Measurements from ENCODE around the gene ARF4. TPM values are rescaled to one million over a fixed set of nuclear protein-coding genes. Genes with fewer than 3 reads are reported as not detected.

ARF4 gene
- total RNA-seq, 2 donors from 2014 or later = 67.2 to 76.3 TPM

DNA sequence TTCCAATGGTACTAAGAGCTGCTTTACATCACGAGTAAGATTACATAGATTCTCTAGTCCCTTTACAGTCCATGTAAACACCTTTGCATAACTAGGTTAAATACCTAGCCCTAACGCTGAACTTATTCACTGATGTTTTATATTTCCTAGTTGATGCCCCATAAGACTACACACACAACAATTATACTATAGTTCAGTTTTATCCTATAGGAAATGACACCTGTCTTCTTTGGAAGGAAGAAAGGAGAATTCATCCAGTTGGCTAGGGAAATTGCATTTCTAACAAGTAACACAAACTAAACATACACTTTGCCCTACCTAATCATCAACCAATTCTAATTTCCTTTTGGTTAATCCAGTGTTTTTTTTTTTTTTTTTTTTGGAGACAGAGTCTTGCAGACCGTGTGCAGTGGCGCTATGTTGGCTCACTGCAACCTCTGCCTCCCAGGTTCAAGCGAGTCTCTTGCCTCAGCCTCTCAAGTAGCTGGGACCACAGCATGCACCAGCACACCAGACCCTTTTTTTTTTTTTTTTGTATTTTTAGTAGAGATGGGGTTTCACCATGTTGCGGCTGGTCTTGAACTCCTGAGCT, 27.2 kb downstream of the ARF4 start:
- DNase-seq (no peak), ATAC-seq (replicated peaks in 1 of 2) (no peak)
- Mint-ChIP-seq H3K27me3 (ENCODE audit: low read depth) (no peaks in the 10 kb centered on the region), H3K4me3 (no peak overlapping the region), H3K36me3 (ENCODE audit: insufficient read depth in 2 of 2) (peaks cover 3 to 18% of the 10 kb centered on the region in 2 donors), H3K9me3 (no peaks in the 10 kb centered on the region), H3K27ac (peak overlapping the region; percentile 50), H3K4me1 (ENCODE audit: low read depth) (no peaks in the 10 kb centered on the region)

DNA sequence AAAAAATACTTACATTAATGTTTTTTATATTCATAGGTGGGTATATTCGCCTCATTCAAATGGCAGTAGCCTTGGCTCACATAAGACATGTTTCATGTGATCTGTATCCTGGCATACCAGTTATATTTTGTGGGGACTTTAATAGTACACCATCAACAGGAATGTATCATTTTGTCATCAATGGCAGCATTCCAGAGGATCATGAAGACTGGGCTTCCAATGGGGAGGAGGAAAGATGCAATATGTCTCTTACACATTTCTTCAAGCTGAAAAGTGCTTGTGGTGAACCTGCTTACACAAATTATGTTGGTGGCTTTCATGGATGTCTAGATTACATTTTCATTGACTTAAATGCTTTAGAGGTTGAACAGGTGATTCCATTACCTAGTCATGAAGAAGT, 37.6 kb downstream of the ARF4 start:
- Mint-ChIP-seq H3K27ac (peak overlapping the region; percentile 88), H3K4me3 (peak overlapping the region; percentile 72 to 81), H3K9me3 (no peaks in the 10 kb centered on the region), H3K4me1 (ENCODE audit: low read depth) (peaks cover 49% of the 10 kb centered on the region), H3K27me3 (ENCODE audit: low read depth) (no peaks in the 10 kb centered on the region), H3K36me3 (ENCODE audit: insufficient read depth in 2 of 2) (peaks cover 11 to 17% of the 10 kb centered on the region in 2 donors)
- DNase-seq (no peak), ATAC-seq (replicated peaks in 1 of 2) (no peak)

DNA sequence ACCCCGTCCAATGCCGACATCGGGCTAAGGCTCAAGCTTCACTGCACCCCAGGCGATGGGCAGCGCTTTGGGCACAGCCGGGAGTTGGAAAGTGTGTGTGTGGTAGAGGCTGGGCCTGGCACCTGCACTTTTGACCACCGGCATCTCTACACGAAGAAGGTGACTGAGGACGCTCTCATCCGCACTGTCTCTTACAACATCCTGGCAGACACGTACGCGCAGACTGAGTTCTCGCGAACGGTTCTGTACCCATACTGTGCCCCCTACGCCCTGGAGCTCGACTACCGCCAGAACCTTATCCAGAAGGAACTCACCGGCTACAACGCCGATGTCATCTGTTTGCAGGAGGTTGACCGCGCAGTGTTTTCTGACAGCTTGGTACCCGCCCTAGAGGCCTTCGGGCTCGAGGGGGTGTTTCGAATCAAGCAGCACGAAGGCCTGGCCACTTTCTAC, 40.0 kb downstream of the ARF4 start:
- peak overlapping the region; percentile 100 for H3K27ac Mint-ChIP-seq

DNA sequence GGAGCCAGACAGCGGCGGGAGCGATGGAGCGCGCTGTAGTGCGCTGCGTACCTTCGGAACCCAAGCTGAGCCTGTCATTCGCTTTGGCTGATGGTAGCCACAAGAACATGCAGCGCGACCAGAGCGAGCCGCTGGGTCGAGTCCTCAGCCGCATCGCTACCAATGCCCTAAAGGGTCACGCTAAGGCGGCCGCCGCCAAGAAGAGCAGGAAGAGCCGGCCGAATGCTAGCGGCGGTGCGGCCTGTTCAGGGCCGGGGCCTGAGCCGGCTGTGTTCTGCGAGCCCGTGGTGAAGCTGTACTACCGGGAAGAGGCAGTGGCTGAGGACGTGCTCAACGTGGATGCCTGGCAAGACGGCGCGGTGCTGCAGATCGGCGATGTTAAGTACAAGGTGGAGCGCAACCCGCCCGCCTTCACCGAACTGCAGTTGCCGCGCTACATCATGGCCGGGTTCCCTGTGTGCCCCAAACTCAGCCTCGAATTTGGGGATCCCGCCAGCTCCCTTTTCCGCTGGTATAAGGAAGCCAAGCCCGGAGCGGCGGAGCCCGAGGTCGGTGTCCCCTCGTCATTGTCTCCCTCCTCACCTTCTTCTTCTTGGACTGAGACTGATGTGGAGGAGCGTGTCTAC, 40.6 kb downstream of the ARF4 start:
- peaks cover 9 to 14% of the 10 kb centered on the region in 2 donors for H3K36me3 Mint-ChIP-seq (ENCODE audit: insufficient read depth in 2 of 2)
- ATAC-seq (replicated peaks in 1 of 2) = peak; percentile 35 to 39

More for the DNA sequence above, 40.0 kb downstream of the ARF4 start:
- Mint-ChIP-seq H3K36me3 (ENCODE audit: insufficient read depth in 2 of 2) (peaks cover 9 to 14% of the 10 kb centered on the region in 2 donors), H3K9me3 (no peaks in the 10 kb centered on the region), H3K4me1 (ENCODE audit: low read depth) (peaks cover 44% of the 10 kb centered on the region), H3K27me3 (ENCODE audit: low read depth) (no peaks in the 10 kb centered on the region), H3K4me3 (peak overlapping the region; percentile 81 to 89)
- ATAC-seq (replicated peaks in 1 of 2) (peak; percentile 57 to 60), DNase-seq (peak; percentile 51 to 61)

DNA sequence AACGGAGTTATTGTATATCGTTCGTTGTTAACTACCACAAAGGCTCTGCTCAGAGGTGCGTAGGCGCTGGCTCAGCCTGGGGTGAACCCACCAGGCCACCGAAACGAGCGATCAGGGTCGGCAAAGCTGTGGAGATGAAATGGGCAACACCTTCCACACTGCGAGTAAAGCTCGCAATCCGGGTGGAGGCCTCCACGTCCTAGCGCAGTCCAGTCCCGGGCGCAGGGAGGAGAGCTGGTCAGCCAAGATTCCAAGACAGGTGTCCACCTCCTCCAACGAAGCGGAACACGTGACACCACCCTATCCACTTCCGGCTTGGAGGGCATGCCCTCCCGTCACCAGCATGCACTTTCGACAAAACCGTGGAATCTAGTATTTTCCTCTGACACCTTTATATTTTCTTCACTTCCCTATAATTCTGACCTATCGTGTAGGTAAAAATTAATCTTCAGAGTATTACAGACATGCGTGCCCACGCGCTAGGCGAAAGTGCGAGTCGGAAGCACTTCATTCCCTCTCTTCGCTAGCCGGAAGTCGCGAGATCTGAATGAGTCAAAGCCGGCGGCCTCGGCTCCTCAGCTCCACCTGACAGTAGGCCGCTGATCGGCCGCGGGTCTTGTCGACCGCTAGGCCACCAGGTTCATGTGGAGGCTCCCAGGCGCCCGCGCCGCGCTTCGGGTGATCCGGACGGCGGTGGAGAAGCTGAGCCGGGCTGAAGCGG, 41.2 kb downstream of the ARF4 start, which contains the start of gene PDE12:
Gene PDE12, plus strand, starts transcription at position 537 of the 721 bp plus-strand sequence. Its CDS starts 106 bp downstream, at position 643.
- H3K4me1 Mint-ChIP-seq (ENCODE audit: low read depth) = peaks cover 40% of the 10 kb centered on the region
- H3K4me3 Mint-ChIP-seq = peak within 1 kb of the TSS; percentile 81 to 89
- DNase-seq (peak; percentile 88 to 91), ATAC-seq (replicated peaks in 1 of 2) (peak; percentile 89 to 90)
- peaks cover 9 to 14% of the 10 kb centered on the region in 2 donors for H3K36me3 Mint-ChIP-seq (ENCODE audit: insufficient read depth in 2 of 2)
- no peaks in the 10 kb centered on the region for H3K27me3 Mint-ChIP-seq (ENCODE audit: low read depth)
- peak within 1 kb of the TSS; percentile 100 for H3K27ac Mint-ChIP-seq
- H3K9me3 Mint-ChIP-seq = no peaks in the 10 kb centered on the region

More for the DNA sequence above, 40.6 kb downstream of the ARF4 start:
- Mint-ChIP-seq H3K27me3 (ENCODE audit: low read depth) (no peaks in the 10 kb centered on the region), H3K9me3 (no peaks in the 10 kb centered on the region), H3K4me3 (peak overlapping the region; percentile 81 to 89), H3K4me1 (ENCODE audit: low read depth) (peaks cover 44% of the 10 kb centered on the region), H3K27ac (peak overlapping the region; percentile 100)
- DNase-seq = peak; percentile 36 to 41

DNA sequence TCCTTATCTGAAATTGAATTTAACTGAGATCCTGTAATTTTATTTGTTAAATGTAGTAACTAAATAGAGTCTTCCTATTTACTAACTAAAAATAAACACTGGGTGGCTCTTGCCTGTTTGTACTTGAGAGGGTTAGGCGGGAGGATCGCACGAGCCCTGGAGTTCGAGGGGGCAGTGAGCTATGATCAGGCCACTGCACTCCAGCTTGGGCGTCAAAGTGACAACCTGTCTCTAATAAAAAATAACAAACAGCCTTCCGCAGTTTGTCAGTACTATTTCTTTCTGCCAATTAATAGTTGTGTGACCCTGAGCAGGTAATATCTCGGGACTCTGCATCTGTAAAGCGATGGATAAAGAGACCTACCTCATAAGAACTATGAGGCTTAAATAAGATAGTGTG, 41.8 kb downstream of the ARF4 start:
- peaks cover 34% of the 10 kb centered on the region for H3K4me1 Mint-ChIP-seq (ENCODE audit: low read depth)
- no peaks in the 10 kb centered on the region for H3K9me3 Mint-ChIP-seq
- H3K27ac Mint-ChIP-seq = peak overlapping the region; percentile 100
- H3K4me3 Mint-ChIP-seq = peak overlapping the region; percentile 81 to 89
- H3K36me3 Mint-ChIP-seq (ENCODE audit: insufficient read depth in 2 of 2) = peaks cover 9 to 14% of the 10 kb centered on the region in 2 donors
- ATAC-seq (replicated peaks in 1 of 2) = no peak
- H3K27me3 Mint-ChIP-seq (ENCODE audit: low read depth) = no peaks in the 10 kb centered on the region
- DNase-seq = peak in 1 of 2 donors; percentile 8

DNA sequence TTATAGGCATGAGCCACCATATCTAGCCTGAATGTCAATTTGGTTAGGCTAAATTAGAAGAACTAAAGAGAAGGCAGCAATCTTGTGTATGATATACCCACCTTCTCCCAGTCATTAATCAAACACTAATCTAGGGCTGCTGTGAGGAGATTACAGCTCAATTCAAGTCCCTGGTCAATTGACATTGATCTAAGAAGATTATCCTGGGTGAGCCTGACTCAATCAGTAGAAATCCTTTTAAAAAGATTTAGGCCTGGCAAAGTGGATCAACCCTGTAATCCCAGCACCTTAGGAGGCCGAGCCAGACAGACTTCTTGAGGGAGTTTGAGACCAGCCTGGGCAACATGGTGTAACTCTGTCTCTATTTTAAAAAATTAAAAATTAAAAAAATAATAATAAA, 50.5 kb downstream of the ARF4 start:
- DNase-seq (no peak), ATAC-seq (replicated peaks in 1 of 2) (no peak)
- Mint-ChIP-seq H3K4me1 (ENCODE audit: low read depth) (peaks cover 5% of the 10 kb centered on the region), H3K27me3 (ENCODE audit: low read depth) (no peaks in the 10 kb centered on the region), H3K27ac (no peak overlapping the region), H3K4me3 (no peak overlapping the region), H3K36me3 (ENCODE audit: insufficient read depth in 2 of 2) (no peaks in the 10 kb centered on the region), H3K9me3 (no peaks in the 10 kb centered on the region)

DNA sequence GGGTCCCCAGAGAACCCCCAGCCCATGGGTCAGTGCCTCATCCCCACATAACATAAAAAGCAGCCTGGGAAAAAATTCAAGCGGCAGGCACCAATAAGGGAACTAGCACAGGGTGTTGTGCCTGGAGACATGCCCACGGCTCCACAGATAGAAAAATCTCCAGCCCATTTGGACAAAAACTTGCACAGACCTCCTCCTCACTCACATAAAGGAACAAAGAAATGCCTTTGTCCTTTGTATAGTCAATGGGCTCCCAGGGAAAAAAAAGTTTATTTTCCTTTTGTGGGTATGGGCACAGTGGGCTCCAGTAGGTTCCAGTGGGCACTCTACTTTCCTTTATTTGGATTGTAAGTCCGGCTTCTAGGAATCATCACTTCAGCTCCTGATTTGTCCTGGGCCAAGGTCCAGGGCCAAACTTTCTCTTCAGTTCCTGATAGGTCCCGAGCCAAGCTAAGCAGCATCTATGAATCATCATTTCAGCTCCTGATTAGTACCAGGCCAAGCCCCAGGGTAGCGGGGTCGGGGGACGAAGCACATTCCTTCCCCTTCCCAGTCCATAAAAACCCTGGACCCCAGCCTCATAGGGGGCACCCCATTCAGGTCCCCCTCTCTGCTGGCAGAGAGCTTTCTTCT, 51.4 kb downstream of the ARF4 start:
- ATAC-seq (replicated peaks in 1 of 2) (no peak), DNase-seq (no peak)
- H3K4me3 Mint-ChIP-seq = no peak overlapping the region
- peaks cover 5% of the 10 kb centered on the region for H3K4me1 Mint-ChIP-seq (ENCODE audit: low read depth)
- no peaks in the 10 kb centered on the region for H3K36me3 Mint-ChIP-seq (ENCODE audit: insufficient read depth in 2 of 2)
- no peaks in the 10 kb centered on the region for H3K9me3 Mint-ChIP-seq
- H3K27ac Mint-ChIP-seq = no peak overlapping the region
- H3K27me3 Mint-ChIP-seq (ENCODE audit: low read depth) = no peaks in the 10 kb centered on the region

DNA sequence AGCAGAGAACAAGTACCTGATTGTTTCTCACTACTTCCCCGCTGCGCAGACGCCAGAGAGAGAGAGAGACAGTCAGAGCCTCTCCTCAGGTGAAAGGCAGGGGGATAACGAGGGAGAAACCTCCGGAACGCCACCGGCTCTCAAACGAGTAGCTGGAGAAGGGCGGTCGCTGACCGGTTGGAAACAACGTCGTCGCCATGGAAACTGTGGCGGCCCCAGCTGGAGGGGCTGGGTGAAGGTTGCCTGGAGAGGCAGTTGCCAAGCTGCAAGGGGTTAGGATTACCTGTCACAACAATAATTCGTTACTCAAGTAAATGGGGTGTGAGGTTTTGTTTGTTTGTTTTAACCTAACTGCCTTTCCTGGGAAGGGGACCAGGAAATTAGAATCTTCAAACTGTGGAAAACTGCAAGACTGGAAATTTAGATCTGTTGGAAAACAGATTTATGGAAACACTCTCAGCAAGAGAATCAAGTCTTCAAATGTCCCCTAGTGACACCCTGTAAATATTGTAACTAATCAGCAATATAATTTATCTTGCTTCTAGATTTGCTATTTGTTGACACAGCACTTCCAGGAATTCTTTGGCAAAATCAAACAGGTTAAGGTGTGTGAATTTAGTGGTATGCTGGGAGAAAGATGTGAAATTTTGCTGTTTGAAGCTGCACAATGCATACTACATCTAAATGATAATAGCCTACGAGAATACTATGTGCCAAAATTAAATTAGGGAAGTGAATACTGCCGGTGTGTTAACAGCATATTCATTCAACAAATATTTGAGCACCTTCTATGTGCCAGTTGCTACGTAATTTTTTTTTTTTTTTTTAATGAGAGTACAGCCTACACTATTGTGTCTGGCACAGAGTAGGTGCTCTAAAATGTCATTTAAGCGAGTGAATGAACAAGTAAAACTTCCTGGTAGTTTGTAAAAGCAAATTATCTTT, 52.7 kb downstream of the ARF4 start, which contains the start of gene DNAH12:
Gene DNAH12, minus strand, starts transcription at position 164 of the 945 bp plus-strand sequence. CDS start 1,474 bp downstream, outside the sequence.
- DNase-seq (no peak), ATAC-seq (replicated peaks in 1 of 2) (no peak)
- no peaks in the 10 kb centered on the region for H3K36me3 Mint-ChIP-seq (ENCODE audit: insufficient read depth in 2 of 2)
- peaks cover 5% of the 10 kb centered on the region for H3K4me1 Mint-ChIP-seq (ENCODE audit: low read depth)
- peak within 1 kb of the TSS in 1 of 2 donors; percentile 22 for H3K4me3 Mint-ChIP-seq
- H3K27me3 Mint-ChIP-seq (ENCODE audit: low read depth) = no peaks in the 10 kb centered on the region
- H3K9me3 Mint-ChIP-seq = no peaks in the 10 kb centered on the region
- no peak within 1 kb of the TSS for H3K27ac Mint-ChIP-seq

DNA sequence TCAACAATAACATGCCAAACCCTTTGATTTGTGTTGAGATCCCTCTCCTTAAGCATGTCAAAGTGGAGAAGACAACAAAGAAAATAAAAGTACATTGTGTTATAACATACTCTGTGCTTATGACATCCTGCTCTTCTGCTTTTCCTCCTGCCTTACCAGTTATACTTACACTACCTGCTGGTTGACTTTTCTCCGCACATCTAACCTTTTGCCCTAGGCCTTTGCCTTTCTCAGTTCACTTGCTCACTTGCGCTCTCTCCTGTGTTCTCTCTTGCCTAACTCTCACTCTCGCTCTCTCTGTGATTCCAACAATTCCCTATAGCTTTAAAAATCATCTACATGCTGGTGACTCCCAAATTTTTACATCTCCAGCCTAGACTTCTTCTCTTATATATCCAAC, 58.7 kb downstream of the ARF4 start:
- H3K4me3 Mint-ChIP-seq = no peak overlapping the region
- H3K27ac Mint-ChIP-seq = no peak overlapping the region
- ATAC-seq (replicated peaks in 1 of 2) (no peak), DNase-seq (no peak)
- no peaks in the 10 kb centered on the region for H3K9me3 Mint-ChIP-seq
- H3K36me3 Mint-ChIP-seq (ENCODE audit: insufficient read depth in 2 of 2) = no peaks in the 10 kb centered on the region
- H3K4me1 Mint-ChIP-seq (ENCODE audit: low read depth) = no peaks in the 10 kb centered on the region
- H3K27me3 Mint-ChIP-seq (ENCODE audit: low read depth) = no peaks in the 10 kb centered on the region

DNA sequence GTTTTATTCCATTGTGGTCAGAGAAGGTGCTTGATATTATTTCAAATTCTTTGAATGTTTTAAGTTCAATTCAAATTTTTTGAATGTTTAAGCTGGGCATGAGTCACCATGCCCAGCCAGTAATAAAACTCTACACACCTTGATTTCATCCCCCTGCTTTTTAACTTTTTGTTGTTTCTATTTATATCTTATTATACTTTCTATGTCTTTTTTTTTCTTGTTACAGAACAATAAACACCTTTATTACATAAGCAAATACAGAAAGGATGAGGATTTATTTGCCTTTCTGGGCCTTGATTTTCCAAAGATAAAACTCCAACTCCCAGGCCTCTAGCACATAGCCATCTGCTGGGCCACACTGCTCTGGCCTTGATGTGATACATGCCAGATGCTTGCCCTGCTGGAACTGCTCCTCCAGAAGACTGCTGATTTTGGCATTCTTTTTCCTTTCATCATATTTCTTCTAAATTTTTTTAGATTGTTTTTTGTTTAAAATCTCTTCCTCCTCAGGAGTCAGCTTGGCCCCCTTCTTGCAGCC, 67.0 kb downstream of the ARF4 start:
- Mint-ChIP-seq H3K4me1 (ENCODE audit: low read depth) (no peaks in the 10 kb centered on the region), H3K4me3 (no peak overlapping the region), H3K27me3 (ENCODE audit: low read depth) (no peaks in the 10 kb centered on the region), H3K27ac (no peak overlapping the region), H3K36me3 (ENCODE audit: insufficient read depth in 2 of 2) (no peaks in the 10 kb centered on the region), H3K9me3 (no peaks in the 10 kb centered on the region)
- no peak for ATAC-seq (replicated peaks in 1 of 2)
- no peak for DNase-seq
